HG03135 (cell line): ENCODE data around the gene FIBP.

Experiments
- ATAC-seq: cut with Tn5 transposase; IDR thresholded peaks from one replicate; pipeline ENCODE4 v1.9.1; 2021; ENCODE audit warnings: mild to moderate bottlenecking, moderate library complexity; ENCODE audit not compliant: unreplicated experiment

The FIBP gene

DNA sequence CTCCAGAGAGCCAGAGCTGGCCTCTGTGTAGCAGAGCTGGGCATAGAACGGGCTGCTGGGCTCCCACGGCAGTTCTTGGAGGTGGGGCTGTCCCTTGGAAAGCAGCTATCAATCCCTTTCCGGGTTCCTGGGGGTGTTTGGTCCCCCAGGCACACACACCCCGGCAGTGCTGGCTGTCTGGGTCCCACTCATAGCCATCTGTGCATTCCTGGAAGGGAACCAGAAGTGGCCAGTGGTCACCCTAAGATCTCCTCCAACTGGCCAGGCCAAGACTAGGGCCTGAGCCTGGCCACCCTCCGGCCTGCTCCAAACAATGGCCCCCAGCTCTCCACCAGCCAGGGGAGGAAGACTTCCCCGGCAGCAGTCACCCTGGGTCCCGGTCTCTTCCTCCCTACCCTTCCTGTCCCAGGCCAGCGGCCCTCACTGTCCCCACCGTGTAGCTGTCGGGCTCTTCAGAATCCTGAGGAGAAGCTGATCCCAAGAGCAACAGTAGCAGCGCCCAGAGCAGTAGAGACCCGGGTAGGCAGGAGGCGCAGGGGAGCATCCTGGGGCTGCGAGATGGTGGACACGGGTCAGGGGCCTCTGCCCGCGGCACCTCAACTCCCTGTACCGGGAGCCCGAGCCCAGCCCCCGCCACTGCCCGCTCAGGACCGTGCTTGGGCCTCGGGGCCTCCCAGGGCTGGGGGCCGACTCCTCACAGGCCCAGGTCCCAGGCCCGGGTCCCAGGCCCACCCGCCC lies 16.3 kb downstream of the FIBP start:
- ATAC-seq: no peak

DNA sequence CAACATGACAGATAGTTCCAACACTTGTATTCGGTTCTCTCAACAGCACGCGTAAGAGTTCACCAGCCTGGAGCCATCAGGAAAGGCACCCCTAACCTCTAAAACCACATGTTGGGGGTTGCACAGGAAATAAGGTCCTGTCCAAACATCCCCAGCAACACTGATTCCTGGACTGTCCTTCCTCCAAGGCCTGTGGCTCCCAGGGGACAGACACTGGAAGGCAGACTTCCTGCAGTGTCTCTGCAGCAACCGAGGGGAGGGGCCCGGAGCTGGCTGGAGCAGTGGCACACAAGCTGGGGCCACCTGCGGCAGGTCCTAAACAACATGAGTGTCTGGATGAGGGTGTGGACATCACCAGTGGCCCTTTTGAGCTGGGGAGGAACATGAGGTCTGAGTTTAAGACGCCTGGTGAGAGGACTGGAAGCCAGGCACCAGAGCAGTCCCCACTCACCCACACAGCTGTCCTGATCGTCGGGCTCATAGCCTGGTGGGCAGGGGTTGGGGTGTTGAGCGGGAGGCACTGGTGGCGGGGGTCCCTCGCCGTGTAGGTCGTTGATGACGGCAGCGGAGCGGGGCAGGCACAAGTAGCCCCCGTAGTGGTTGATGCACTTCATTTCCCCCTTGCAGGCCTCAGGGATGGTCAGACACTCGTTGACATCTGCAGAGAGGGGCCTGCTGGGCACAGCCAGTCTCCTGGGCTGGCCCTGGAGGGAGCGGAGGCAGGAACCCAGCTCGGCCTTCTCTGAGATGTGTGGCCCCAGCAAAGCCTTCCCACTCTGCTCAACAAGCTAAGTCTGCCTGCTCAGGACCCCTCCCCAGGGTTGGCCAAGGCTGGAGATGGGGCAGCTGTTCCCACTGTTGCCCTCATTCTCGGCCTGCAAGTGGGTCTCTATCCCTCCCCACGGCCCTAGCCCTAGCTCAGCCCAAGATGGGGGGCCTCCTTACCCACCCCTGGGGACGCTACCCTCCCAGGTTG lies 17.3 kb downstream of the FIBP start:
- no peak for ATAC-seq

DNA sequence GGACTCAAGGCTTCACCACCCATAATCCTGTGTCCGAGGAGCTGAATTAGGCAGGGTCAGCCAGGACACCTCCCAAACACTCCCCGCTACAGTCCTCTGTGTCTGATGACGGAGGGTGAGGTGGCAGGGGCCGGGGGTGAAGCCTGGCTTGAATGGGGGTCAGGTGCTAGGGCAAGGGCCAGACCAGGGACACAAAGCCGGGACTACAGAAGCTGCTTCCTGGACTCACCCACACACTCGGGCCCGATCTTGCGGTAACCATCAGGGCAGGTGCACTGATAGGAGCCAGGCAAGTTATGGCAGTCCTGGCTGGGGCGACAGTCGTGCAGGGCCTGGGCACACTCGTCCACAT lies 18.0 kb downstream of the FIBP start:
- no peak for ATAC-seq

DNA sequence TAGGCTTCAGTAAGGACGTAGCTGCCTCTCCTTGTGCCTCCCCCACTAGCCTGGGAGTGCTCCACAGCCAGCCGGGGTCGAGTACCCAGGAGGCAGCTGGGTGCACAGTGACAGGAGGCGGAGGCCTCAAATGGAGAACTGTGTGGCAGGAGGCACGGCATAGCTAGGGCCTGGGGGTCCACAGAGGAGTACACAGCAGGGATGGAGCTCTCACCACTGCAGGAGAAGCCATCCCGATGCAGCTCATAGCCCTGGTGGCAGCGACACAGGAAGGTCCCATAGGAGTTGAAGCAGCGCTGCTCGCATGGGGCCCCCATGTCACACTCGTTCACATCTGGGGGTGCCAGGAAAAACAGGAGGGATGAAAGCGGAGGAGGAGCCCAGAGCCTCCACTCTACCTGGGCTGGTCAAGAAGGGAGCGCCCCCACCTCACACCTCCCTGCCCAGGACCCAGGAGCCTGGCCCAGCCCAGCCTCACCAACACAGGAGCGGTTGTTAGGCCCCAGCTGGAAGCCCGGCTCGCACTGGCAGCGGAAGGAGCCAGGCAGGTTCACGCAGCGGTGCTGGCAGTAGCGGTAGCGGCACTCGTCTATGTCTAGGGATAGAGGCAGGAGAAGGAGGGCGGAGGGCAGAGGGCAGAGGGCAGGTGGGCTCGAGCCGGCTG lies 18.5 kb downstream of the FIBP start:
- no peak for ATAC-seq

DNA sequence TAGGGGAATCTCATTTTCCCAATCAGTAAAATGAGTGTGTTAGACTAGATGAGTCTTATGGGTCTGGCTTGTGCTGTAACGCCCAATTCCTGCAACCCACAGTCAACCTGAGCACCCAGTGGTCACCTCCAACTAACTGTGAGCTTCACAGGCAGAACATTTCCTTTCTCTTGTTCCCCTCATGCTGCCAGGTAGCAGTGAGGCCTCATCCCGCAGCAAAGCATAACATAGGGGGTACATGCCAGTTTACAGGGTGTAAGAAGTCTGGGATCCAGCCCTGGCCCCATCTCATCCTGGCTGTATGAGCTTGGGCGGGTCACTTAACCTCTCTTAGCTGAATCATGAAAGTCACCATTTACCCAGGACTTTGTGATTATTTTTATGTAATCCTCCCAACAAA lies 19.4 kb downstream of the FIBP start:
- no peak for ATAC-seq

DNA sequence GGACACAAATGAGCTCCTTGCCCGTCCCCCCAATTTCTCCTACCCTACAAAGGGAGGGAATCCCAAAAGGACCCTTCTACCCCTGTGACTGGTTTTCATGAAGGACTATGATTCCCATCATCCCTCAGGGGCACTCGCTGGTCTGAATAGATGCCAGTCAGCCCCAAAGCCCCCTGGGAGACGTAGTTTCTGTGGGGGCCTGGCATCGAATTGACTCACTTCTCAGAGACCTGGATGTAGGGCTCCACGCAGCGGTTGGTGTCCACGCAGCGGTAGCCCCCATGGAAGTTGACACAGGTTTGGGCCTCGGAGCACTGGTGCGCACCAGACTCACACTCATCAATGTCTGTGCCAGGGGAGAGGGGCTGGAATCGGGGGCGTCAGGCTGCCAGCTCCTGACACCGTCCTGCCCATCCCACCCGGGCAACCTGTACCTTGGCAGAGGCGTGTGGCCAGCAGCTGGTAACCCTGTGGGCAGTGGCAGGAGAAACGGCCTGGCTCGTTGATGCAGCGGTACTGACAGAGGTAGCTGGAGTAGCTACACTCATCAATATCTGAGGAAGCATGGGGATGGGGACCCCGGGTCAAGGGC lies 20.1 kb downstream of the FIBP start:
- no peak for ATAC-seq

DNA sequence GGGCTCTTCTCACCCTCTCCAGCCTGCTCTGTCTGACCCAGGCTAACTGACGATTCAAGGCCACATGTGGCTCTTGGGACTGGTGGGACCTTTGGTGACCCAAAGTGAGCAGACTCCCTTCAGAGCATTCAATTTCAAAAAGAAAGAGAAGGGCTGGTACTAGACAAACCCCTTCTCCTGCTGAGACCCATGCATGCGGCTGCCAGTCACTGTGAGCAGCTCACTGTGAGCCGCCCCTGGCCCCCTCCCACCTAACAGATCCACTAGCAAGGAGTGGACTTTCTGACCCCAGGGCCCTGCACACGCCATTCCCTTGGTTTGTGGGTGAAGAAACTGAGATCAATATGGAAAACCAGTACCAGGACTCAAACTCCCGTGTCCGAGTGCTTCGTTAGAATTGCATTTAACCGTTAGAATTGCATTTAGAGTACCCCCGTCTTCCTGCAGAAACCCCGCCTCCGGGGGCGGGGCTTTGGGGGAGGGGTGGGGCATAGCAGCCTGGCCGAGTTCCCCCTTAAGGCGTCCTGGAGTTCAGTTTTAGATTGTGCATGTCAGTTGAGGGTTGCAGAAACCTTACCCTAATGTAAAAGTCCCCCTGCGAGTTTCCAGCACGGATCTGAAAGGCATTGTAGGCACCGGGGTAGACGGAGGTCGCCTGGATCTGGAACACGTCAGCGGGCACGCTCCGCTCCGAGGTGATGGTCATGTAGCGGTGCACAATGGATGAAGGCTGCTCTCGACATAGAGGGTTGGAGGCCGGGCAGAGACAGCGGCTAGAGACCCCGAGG lies 20.8 kb downstream of the FIBP start:
- ATAC-seq: no peak

DNA sequence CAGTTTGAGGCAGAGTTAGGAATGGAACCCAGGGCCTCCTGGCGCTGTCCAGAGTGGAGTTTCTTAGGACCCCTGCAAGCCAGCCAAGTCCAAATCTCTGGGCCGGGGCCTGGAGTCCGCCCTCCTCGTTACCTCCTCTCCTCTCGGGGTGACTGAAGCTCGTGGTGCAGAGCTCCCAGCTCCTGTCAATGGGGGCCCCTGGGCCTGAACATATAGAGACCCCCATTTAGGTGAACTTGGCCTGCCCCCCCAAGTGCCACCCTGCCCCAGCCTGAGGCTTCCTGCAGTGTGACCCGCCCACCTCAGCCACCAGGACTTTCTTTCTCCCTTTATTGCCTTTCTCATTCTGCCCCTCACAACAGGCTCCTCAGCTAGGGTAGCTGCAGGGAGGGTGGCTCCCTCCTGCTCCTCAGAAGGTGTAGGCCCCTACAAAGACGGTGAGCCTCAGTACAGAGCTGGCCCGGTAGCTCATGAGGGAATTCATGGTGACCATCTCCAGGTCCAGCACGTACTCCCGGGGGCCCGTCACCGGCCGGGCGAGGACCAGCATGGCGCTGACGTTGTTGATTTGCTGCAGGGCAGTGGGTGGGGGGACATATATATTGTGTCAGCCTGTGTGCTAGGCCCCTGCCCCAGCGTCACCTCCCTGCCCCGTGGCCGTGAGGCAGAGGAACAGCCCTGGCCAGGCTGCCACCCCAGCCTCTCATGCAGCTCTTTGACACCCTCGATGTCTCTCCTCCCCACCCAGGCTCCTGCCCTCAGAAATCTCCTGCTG lies 21.6 kb downstream of the FIBP start:
- no peak for ATAC-seq

DNA sequence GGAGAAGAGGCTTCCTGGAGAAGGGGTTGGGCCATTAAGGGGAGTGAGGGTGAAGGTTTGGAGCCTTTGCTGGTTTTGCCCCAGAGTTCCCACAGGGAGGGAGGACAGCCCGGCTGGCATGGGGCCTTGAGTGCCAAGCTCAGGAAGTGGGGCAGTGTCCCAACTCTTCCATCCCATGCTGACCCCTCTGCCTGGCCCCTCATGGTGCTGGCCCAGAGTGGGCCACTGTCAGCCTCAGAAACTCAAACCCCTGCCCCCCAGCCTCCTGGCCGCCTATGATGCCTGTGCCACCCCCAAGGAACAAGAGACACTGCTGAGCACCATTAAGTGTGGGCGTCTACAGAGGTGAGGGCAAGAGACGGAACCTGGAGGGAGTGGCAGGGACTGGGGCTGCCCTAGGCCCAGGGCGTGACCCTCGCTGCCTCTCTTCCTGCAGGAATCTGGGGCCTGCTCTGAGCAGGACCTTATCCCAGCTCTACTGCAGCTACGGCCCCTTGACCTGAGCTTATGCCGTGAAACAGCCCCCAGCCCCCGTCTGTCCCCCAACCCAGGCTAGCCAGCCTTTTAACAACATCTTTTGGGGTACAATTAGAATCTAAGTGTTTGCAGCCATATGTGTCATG lies 22.6 kb downstream of the FIBP start:
- no peak for ATAC-seq

DNA sequence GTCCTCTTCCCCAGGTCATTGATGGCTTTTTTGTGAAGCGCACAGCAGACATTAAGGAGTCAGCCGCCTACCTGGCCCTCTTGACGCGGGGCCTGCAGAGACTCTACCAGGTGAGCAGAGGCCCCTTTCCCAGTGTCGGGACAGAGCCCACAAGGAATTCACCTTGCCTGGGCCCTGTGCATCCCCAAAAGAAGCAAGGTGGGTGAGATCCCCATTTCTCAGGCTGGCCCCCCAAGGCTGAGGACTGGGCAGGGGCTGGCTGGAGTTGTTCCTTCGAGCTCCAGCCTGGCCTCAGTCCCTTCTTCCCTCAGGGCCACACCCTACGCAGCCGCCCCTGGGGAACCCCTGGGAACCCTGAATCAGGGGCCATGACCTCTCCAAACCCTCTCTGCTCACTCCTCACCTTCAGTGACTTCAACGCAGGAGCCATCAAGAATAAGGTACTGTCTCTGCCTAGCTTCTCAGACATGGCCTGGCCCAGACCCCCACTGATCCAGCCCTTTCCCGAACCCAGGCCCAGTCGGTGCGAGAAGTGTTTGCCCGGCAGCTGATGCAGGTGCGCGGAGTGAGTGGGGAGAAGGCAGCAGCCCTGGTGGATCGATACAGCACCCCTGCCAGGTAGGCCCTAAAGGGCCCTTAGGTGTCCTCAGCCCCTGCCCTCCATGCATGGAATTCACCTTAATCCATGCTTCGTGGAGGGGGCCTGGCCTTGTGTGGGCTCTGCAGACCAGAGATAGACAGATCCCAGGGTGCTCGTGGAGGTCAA lies 23.4 kb downstream of the FIBP start:
- ATAC-seq: no peak

DNA sequence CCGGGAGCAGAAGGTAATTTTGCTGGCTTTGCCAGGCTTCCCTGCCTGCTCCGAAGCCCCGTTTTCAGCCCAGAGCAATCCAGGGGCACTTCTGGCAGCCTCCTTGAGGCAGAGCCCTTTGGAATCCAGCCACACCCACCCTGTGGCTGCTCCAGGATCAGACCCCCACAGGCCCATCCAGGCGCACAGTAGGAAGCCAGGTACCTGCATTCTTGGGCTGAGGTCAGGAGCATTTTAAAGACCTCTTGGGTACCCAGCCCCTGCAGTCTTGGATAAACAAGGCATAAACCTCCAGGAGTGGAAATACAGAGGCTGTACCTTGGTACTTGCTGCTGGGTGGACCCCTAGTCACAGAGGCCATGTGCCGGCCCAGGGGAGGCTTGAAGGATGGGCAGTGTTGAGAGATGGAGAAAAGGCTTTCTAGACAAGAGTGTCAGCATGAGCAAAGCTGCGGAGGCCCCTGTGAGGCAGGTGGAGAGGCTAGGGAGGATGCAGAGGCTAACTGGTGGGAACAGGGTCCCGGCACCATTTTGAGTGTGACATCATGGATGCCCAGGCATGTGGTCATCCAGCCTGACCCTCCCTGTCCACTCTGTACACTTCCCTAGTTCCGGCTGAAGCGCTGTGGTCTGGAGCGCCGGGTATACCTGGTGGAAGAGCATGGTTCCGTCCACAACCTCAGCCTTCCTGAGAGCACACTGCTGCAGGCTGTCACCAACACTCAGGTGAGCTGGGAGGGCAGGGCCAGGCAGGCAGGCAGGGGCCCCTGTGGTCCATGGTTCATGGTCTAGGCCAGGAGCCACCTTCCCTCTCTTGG lies 24.2 kb downstream of the FIBP start:
- no peak for ATAC-seq

DNA sequence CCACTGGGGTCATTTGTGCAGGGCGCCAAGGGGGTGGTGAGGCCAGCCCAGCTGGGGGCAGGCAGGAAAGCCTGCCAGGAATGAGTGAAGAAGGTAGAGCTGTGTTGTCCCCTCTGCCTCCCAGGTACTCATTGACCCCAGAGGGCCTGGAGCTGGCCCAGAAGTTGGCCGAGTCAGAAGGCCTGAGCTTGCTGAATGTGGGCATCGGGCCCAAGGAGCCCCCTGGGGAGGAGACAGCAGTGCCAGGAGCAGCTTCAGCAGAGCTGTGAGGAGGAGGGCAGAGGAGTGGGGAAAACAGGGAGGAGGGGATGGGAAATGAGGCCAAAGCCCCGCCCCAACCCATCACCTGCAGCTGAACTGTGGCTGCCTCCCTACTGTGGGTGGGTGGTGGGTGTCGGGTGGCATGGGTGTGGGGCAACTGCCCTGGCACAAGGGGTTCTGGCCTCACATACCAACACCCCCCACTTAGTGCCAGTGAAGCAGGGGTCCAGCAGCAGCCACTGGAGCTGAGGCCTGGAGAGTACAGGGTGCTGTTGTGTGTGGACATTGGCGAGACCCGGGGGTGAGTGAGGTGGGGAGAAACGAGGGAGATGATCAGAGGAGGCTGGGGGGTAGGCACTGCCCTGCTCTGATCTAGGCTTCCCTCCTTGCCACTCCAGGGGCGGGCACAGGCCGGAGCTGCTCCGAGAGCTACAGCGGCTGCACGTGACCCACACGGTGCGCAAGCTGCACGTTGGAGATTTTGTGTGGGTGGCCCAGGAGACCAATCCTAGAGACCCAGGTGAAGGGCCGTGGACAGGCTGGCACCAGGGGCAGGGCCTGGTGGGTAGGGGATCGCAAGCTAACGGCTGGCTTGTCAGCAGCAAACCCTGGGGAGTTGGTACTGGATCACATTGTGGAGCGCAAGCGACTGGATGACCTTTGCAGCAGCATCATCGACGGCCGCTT lies 25.1 kb downstream of the FIBP start:
- no peak for ATAC-seq

DNA sequence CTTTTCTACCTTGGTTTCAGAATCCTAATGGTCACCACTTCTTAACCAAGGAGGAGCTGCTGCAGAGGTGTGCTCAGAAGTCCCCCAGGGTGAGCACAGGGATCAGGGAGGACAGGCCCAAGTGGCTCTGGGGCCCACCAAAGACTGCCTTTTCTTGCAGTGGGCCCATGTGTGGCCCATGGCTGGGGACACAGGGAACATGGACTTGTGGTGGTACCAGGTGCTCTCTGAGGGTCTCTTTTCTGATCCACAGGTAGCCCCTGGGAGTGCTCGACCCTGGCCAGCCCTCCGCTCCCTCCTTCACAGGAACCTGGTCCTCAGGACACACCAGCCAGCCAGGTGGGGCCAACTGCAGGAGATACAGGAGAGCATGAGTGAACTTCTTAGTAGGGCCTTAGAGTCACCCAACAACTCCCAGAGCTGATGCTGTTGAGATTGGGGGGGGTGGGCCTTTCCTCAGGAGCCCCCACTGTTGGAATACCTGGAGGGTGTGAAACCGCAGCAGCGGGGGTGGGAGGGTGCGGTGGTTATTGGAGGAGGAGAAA lies 26.0 kb downstream of the FIBP start:
- ATAC-seq: no peak

DNA sequence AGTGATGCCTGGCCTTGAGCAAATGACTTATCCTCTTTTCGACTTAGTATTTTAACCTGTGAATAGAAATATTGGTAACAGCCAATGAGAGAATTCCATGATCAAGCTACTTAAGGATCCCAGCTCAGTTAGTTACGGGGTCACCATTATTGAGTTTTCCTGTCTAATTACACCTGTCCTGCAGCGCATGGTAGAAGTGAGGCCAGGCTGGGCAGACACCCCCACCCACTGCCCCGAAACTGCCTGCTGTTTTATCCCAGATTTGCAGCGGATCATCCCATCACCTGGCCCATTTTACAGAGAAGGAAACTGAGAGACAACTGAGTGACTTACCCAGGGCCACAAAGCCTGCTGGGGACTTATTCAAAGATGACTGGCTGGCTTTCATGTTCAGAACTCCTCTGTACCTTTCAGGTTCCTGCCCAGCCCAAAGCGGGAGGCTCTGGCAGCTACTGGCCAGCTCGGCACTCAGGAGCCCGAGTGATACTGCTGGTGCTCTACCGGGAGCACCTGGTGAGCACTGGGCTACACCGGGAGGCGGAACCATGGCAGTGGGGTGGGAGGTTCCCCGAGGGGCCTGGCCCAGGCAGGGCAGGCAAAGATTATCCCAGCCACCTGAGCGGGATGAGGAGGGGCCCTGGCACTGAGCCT lies 26.6 kb downstream of the FIBP start:
- no peak for ATAC-seq

DNA sequence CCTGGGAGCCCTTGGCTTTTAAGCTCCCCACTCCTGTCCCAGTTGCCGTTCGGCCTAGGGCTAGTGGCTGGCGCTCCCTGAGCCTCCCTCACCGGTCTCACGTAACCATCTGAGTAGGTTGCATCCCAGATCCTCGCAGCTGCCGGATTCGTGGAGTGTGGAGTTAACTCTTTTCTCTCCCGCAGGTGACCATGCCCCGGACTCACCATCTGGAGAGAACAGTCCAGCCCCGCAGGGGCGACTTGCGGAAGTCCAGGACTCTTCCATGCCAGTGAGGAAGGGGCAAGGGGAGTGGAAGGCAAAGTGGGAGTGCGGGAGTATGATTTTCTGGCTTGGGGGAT lies 27.1 kb downstream of the FIBP start:
- no peak for ATAC-seq
